HPDE6-E6E7 (cell line): ENCODE measurements around the gene CENPVL2.
"Not testable (repeated sequence)": the region's sequence is repeated elsewhere in the genome, so short reads cannot be mapped to it uniquely, and the experiment has no call there.

Source experiments
- DNase-seq: peaks from one replicate; pipeline ENCODE4 v3.0.0; 2011; ENCODE audit warnings: missing footprints; ENCODE audit errors: extremely low spot score

The CENPVL2 gene

DNA sequence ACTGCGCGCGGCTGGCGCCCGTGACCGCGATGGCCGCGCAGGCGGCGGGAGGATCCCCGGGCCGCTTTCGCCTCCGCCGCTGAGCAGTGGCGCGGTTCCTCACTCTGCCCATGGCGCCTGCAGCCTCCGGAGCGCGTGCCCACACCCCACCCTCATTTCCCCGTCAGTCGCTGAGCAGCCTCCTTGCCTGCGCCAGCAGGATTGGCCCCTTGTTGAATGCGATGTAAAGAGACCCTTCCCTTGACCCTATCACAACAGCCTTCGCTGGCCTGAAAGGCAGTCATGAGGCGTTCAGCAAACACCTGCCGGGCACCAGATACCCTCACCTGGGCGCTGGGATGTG is at the start of gene CENPVL2:
Gene CENPVL2, minus strand, starts transcription at position 112 of the 343 bp plus-strand sequence. Its CDS starts 0 bp downstream, at position 112.
- DNase-seq = not testable (repeated sequence)

DNA sequence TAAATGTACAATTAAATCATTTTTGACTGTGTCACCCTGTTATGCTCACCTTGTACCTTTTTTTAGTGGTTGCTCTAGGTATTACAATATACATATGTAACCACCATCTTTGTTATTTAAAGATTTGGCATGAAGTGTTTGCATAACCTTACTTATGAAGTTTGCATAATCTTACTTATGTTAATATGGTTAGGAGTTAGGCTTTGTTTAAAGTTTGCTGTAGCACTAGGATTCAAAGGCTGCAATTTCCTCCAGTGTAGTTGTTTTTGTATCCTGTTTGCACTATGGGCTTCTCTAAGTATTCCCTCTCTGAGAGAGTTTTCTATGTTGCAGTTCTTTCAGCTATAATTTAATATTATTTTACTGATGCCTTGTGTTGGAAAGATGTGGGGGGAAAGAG is 45.6 kb upstream of the CENPVL2 start:
- DNase-seq = no peak

DNA sequence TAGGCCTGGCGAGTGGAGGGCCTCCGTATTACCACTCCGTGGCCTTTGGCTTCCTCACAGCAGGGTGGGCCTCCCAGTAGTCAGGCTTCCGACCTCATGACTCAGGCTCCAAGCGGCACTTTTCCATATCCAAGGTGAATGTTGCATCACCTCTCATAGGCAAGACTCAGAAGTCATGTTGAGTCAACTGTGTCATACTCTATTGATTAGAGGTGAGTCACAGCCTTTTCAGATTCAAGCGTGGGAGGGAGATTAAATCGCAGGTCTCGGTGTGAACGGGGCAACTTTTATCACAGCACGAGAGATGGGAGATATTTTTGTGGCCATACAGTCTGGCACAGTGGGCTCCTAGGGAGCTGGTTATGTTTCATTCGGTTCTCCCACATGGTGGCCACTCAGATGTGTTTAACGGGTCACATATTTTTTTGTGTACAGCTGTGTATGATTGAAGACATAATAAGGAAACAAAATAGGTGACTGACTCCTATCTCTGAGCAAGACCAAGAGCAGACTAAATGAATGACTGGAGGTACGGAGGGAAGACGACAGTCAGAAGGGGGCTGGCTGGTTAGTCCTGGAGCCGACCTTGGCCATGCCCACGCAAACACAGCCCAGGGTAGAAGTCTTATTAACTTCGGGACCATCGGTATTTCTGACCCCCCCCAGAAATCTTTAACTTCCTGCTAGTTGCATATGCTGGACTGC is 30.5 kb upstream of the CENPVL2 start:
- not testable (repeated sequence) for DNase-seq

DNA sequence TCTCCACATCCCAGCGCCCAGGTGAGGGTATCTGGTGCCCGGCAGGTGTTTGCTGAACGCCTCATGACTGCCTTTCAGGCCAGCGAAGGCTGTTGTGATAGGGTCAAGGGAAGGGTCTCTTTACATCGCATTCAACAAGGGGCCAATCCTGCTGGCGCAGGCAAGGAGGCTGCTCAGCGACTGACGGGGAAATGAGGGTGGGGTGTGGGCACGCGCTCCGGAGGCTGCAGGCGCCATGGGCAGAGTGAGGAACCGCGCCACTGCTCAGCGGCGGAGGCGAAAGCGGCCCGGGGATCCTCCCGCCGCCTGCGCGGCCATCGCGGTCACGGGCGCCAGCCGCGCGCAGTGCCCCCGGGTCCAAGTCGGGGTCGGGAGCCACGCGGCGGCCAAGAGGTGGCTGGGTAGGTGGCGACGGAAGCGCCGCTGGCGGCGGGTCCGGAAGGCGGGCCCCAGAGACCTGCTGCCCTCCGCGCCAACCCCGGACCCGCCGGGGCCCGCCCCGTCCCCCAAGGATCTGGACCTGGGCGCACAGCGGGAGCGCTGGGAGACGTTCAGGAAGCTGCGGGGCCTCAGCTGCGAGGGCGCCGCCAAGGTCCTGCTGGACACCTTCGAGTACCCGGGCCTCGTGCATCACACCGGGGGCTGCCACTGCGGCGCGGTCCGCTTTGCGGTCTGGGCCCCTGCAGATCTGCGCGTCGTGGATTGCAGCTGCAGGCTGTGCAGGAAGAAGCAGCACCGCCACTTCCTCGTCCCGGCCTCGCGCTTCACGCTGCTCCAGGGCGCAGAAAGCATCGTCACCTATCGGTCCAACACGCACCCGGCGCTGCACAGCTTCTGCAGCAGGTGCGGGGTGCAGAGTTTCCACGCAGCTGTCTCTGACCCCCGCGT is 27.9 kb upstream of the CENPVL2 start, which contains the start of gene CENPVL1:
Gene CENPVL1, plus strand, starts transcription at position 236 of the 888 bp plus-strand sequence. Its CDS starts 0 bp downstream, at position 236.
- not testable (repeated sequence) for DNase-seq

DNA sequence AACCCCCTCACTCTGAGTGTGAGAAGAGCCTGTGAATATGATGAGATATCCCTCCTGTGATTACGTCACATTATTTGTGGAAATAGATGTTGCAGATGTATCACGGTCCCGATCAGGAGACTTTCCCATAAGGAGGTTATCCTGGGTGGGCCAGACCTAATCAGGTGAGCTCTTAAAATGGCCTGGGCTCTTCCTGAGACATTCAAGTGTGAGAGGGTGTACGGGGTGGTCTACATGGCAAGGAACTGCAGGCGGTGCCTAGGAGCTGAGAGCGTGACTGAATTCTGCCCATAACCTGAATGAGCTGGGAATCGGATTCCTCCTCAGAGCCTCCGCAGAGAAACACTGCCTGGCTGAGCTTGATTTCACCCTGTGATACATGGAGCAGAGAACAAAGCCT is 14.8 kb upstream of the CENPVL2 start:
- DNase-seq = no peak

DNA sequence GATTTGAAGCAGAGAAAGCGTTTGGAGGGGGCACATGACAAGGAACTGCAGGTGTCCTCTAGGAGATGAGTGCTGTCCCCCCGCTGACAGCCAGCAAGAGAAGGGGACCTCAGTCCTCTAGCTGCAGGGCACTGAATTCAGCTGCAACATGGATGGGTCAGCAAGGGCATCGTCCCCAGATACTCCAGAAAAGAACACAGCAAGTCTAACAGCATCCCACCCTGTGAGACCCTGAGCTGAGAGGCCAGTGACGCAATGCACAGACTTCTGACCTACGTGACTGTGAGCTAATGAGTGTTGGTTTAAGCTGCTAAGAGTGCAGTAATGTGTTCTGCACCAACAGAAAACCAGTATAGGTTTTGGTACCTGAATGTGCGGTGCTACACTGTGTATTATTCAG is 11.6 kb upstream of the CENPVL2 start:
- DNase-seq = no peak

DNA sequence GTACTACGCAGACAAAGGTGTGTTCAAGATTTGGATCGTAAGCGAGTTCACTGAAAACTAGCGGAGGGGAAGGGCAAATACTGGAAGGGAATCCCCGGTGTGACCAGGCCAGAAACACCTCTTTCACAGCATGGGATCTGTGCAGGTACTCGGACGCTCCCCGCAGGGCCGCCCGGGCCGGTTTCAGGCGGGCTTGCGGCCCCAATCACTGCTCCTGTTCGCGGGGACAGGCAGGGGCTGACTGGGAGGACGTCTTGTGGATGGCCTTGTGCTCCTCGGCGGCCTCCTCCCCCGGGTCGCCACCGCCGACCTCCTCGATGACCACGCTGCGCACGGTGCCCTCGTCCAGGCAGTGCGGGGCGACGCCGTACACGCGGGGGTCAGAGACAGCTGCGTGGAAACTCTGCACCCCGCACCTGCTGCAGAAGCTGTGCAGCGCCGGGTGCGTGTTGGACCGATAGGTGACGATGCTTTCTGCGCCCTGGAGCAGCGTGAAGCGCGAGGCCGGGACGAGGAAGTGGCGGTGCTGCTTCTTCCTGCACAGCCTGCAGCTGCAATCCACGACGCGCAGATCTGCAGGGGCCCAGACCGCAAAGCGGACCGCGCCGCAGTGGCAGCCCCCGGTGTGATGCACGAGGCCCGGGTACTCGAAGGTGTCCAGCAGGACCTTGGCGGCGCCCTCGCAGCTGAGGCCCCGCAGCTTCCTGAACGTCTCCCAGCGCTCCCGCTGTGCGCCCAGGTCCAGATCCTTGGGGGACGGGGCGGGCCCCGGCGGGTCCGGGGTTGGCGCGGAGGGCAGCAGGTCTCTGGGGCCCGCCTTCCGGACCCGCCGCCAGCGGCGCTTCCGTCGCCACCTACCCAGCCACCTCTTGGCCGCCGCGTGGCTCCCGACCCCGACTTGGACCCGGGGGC is 567 bp downstream of the CENPVL2 start:
- DNase-seq = not testable (repeated sequence)

DNA sequence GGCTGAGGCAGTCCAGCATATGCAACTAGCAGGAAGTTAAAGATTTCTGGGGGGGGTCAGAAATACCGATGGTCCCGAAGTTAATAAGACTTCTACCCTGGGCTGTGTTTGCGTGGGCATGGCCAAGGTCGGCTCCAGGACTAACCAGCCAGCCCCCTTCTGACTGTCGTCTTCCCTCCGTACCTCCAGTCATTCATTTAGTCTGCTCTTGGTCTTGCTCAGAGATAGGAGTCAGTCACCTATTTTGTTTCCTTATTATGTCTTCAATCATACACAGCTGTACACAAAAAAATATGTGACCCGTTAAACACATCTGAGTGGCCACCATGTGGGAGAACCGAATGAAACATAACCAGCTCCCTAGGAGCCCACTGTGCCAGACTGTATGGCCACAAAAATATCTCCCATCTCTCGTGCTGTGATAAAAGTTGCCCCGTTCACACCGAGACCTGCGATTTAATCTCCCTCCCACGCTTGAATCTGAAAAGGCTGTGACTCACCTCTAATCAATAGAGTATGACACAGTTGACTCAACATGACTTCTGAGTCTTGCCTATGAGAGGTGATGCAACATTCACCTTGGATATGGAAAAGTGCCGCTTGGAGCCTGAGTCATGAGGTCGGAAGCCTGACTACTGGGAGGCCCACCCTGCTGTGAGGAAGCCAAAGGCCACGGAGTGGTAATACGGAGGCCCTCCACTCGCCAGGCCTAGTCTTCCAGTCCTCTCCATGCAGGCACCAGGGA is 2.8 kb downstream of the CENPVL2 start:
- not testable (repeated sequence) for DNase-seq

DNA sequence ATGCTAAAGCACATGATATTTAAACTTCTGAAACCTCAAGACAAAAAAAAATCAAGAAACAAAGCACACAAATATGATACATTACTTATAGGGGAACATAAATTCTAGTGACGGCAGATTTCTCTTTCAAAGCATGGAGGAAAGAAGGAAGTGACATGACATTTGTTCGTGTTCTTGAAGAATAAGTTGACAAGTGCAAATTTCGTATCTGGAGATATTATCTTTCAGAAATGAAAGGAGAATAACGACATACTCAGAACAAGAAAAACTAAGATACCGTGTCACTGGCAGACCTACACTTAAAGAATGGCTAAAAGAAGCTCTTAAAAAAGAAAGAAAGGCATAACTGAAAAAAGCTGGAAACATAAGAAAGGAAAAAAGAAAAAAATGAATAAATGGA is 16.6 kb downstream of the CENPVL2 start:
- DNase-seq = no peak

DNA sequence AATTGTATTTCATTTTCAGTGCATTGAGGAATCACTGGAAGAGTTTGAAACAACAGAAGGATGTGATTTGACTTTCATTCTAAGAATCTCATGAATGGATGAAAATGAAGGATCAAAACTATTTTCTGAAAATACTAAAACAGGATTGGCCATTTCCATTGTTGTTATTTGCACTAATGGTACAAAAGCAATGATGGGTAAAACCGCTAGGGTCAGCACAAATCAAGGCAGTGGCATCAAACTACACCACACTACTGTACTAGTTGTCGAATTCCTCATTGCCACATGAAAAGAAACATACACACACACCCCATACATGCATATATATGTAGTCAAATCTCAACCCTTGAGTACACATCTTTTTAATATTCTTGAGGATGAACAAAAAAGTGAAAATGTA is 39.3 kb downstream of the CENPVL2 start:
- no peak for DNase-seq

DNA sequence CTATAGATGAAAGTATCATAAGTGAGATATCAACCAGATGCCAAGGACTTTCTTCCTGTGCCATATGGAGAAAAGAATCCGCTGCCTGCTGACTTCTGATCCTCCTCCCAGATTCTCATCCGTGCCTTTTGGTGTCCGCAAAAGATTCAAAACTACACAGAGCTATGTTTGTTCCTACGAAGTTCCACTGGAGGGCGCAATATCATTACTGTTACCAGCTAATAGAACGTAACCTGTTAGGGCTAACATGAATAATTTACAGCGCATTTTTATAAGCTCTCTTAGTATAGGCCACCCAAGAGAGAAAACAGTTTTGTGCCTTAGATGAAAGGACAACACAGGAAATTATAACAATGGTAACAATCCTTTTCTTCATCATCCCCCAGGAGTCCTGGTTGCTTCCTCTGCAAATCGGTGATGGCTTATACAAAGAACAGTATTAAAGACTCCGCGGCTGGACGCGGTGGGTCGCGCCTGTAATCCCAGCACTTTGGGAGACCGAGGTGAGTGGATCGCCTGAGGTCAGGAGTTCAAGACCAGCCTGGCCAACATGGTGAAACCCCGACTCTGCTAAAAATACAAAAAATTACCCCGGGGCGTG is 41.1 kb downstream of the CENPVL2 start:
- peak; percentile 2 for DNase-seq

DNA sequence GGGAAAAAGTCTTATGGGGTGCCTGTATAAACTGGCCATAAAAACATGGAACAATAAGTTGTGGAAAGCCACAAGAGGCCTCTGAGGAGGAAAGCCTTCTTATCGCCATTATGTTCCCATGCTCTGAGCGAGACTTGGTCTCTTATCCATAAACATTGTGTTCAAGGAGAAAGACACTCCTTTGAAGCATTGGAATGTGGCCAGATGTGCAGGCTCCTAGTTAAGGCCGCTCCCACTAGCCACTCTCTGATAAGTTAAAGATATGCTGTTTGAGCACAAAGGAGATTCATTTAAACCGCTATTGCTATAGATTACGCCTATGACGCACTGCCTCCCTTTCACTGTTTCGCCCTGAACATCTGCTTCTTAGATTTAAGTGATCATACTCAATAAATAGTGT is 46.1 kb downstream of the CENPVL2 start:
- not testable (repeated sequence) for DNase-seq
